BLaER1 treated with 17β-estradiol and CSF1 and Interleukin-3, amounts not matched to agents 10 nM and 100 nM (cell line): ENCODE data around the gene SLC17A6.

Source experiments
- H3K27ac ChIP-seq, 11 experiments: shearing (Covaris generic); formaldehyde crosslinking; 2 replicates each; pipeline ENCODE4 v1.8.1; 2022
- H3K27me3 ChIP-seq, 11 experiments: shearing (Covaris generic); formaldehyde crosslinking; 2 replicates each; pipeline ENCODE4 v1.8.1; 2022
- H3K36me3 ChIP-seq, 11 experiments: shearing (Covaris generic); formaldehyde crosslinking; 2 replicates each; pipeline ENCODE4 v1.8.1; 2022
- H3K4me1 ChIP-seq, 10 experiments: shearing (Covaris generic); formaldehyde crosslinking; 2 replicates each; pipeline ENCODE4 v1.8.1; 2022
- H3K4me2 ChIP-seq, 11 experiments: shearing (Covaris generic); formaldehyde crosslinking; 2 replicates each; pipeline ENCODE4 v1.8.1; 2022
- H3K4me3 ChIP-seq, 10 experiments: shearing (Covaris generic); formaldehyde crosslinking; 2 replicates each; pipeline ENCODE4 v1.8.1; 2022
- H3K9ac ChIP-seq, 11 experiments: shearing (Covaris generic); formaldehyde crosslinking; 2 replicates each; pipeline ENCODE4 v1.8.1; 2022
- H3K9me3 ChIP-seq, 11 experiments: shearing (Covaris generic); formaldehyde crosslinking; replicated peaks in 1 of 11; 2 replicates each; pipeline ENCODE4 v1.8.1; 2022
- H4K20me1 ChIP-seq, 11 experiments: shearing (Covaris generic); formaldehyde crosslinking; 2 replicates each; pipeline ENCODE4 v1.8.1; 2022
- Cebpa-rat ChIP-seq, 11 experiments: shearing (Covaris generic); IDR thresholded peaks; 2 replicates each; pipeline ENCODE4 v1.8.1; 2022

SLC17A6 gene

GRCh38 chr11:22340701-22341587, 2.8 kb downstream of the SLC17A6 start:
- H3K9ac ChIP-seq = no peak overlapping the region
- H3K4me1 ChIP-seq = no peaks in the 10 kb centered on the region
- H3K36me3 ChIP-seq = no peaks in the 10 kb centered on the region
- H4K20me1 ChIP-seq = peaks cover 0 to 7% (median 0%) of the 10 kb centered on the region in 11 experiments; a peak in 4 of 22 replicates
- H3K9me3 ChIP-seq = peaks cover 9 to 31% (median 18%) of the 10 kb centered on the region in 11 experiments; a peak in 20 of 22 replicates
- no peak for TF ChIP-seq Cebpa-rat (IDR thresholded peaks at IDR 0.05)
- H3K4me3 ChIP-seq = no peak overlapping the region
- H3K27ac ChIP-seq = no peak overlapping the region
- no peak overlapping the region for H3K4me2 ChIP-seq
- H3K27me3 ChIP-seq = peaks cover 17 to 65% (median 57%) of the 10 kb centered on the region in 11 experiments

GRCh38 chr11:22341588-22341931, 3.4 kb downstream of the SLC17A6 start:
- peaks cover 9 to 31% (median 18%) of the 10 kb centered on the region in 11 experiments; a peak in 20 of 22 replicates for H3K9me3 ChIP-seq
- no peak overlapping the region for H3K9ac ChIP-seq
- peaks cover 0 to 7% (median 0%) of the 10 kb centered on the region in 11 experiments; a peak in 4 of 22 replicates for H4K20me1 ChIP-seq
- no peak overlapping the region for H3K4me2 ChIP-seq
- H3K36me3 ChIP-seq = no peaks in the 10 kb centered on the region
- H3K4me1 ChIP-seq = no peaks in the 10 kb centered on the region
- TF ChIP-seq Cebpa-rat (IDR thresholded peaks at IDR 0.05) = no peak
- peaks cover 17 to 65% (median 57%) of the 10 kb centered on the region in 11 experiments for H3K27me3 ChIP-seq
- H3K4me3 ChIP-seq = no peak overlapping the region
- H3K27ac ChIP-seq = no peak overlapping the region

GRCh38 chr11:22342211-22343031, 4.2 kb downstream of the SLC17A6 start:
- Histone ChIP-seq H3K4me3 (no peak overlapping the region), H3K4me1 (no peaks in the 10 kb centered on the region), H3K27ac (no peak overlapping the region), H3K9ac (no peak overlapping the region), H3K27me3 (peaks cover 17 to 64% (median 56%) of the 10 kb centered on the region in 11 experiments), H3K36me3 (no peaks in the 10 kb centered on the region), H3K4me2 (no peak overlapping the region), H3K9me3 (peaks cover 9 to 31% (median 18%) of the 10 kb centered on the region in 11 experiments; a peak in 20 of 22 replicates), H4K20me1 (peaks cover 0 to 7% (median 0%) of the 10 kb centered on the region in 11 experiments; a peak in 4 of 22 replicates)
- TF ChIP-seq Cebpa-rat (IDR thresholded peaks at IDR 0.05) = no peak

- no peak overlapping the region for H3K9ac ChIP-seq
- TF ChIP-seq Cebpa-rat (IDR thresholded peaks at IDR 0.05) = no peak
- H3K9me3 ChIP-seq = peaks cover 9 to 31% (median 18%) of the 10 kb centered on the region in 11 experiments; a peak in 20 of 22 replicates
- H3K27ac ChIP-seq = no peak overlapping the region
- H3K4me2 ChIP-seq = no peak overlapping the region
- no peaks in the 10 kb centered on the region for H3K36me3 ChIP-seq
- H4K20me1 ChIP-seq = peaks cover 0 to 5% (median 0%) of the 10 kb centered on the region in 11 experiments; a peak in 4 of 22 replicates
- H3K4me3 ChIP-seq = no peak overlapping the region
- peaks cover 12 to 59% (median 51%) of the 10 kb centered on the region in 11 experiments for H3K27me3 ChIP-seq
- no peaks in the 10 kb centered on the region for H3K4me1 ChIP-seq
Observed at GRCh38 chr11:22343032-22343324, 4.8 kb downstream of the SLC17A6 start.

DNA sequence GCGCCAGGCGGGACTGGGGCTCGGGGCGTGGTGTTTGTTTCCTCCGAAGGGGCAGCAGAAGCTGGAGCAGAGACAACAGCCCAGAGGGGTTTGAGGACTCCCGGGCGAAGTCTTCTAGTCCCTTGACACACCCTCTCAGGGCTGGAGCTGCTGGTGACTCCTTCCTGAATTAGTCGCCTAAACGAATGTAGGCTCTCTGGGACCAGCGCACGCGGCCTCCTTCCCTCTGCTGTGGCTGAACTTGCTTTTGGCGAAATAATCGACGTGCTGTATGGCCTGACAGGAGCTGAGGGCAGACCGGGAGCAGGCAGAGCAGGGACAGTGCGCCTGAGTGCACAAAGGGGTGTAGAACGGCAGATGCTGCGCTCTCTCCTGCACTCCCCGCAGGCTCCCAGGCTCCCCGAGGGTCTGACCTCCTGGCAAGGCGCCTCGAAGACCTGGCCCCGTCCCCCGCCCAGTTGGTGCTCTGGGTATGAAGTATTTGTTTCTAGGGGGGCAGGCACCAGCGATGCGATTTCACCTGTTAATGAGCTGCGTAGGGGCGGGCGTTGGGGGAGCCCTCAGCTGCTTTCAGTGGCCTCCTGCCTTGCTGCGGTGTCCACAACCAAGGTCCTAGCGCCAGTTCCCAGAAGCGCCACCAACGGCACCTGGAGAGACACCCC, 5.3 kb downstream of the SLC17A6 start:
- Histone ChIP-seq H3K27ac (no peak overlapping the region), H3K9me3 (peaks cover 9 to 31% (median 18%) of the 10 kb centered on the region in 11 experiments; a peak in 20 of 22 replicates), H3K4me1 (no peaks in the 10 kb centered on the region), H3K36me3 (no peaks in the 10 kb centered on the region), H3K4me3 (no peak overlapping the region), H4K20me1 (no peaks in the 10 kb centered on the region; a peak in 3 of 22 replicates), H3K4me2 (no peak overlapping the region), H3K27me3 (peaks cover 7 to 53% (median 45%) of the 10 kb centered on the region in 11 experiments), H3K9ac (no peak overlapping the region)
- TF ChIP-seq Cebpa-rat (IDR thresholded peaks at IDR 0.05) = no peak

- no peak overlapping the region for H3K4me2 ChIP-seq
- H3K27me3 ChIP-seq = peaks cover 5 to 51% (median 44%) of the 10 kb centered on the region in 11 experiments; a peak in 21 of 22 replicates
- no peak for TF ChIP-seq Cebpa-rat (IDR thresholded peaks at IDR 0.05)
- H3K4me3 ChIP-seq = no peak overlapping the region
- H4K20me1 ChIP-seq = no peaks in the 10 kb centered on the region; a peak in 2 of 22 replicates
- no peak overlapping the region for H3K27ac ChIP-seq
- no peak overlapping the region for H3K9ac ChIP-seq
- H3K9me3 ChIP-seq = peaks cover 9 to 31% (median 18%) of the 10 kb centered on the region in 11 experiments; a peak in 20 of 22 replicates
- no peaks in the 10 kb centered on the region for H3K36me3 ChIP-seq
- no peaks in the 10 kb centered on the region for H3K4me1 ChIP-seq
Observed at GRCh38 chr11:22344081-22344480, 5.9 kb downstream of the SLC17A6 start.

DNA sequence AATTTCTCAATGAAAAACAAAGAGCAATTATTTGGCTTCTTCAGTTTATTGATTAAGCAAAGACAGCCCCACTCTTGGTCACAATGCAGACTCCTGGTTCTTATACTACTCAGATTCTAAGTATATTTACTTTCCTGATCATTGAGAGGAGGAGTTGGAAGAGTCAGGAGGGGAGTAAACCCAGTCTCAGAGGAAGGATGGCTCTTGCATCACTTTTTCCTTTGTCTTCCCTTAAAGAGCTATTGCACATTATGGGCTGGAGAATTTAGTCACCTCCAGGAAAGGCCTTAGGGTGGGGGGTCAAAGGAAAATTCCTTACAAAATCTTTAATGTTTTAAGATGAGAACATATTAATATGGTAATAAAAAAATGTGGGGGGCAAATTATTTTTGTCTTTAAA, 8.1 kb downstream of the SLC17A6 start:
- Histone ChIP-seq H3K36me3 (no peaks in the 10 kb centered on the region), H3K4me2 (no peak overlapping the region), H3K27ac (no peak overlapping the region), H3K4me1 (no peaks in the 10 kb centered on the region), H3K27me3 (peaks cover 5 to 33% (median 30%) of the 10 kb centered on the region in 11 experiments; a peak in 21 of 22 replicates), H3K9me3 (peaks cover 3 to 23% (median 9%) of the 10 kb centered on the region in 11 experiments; a peak in 20 of 22 replicates), H4K20me1 (no peaks in the 10 kb centered on the region; a peak in 1 of 22 replicates), H3K9ac (no peak overlapping the region), H3K4me3 (no peak overlapping the region)
- no peak for TF ChIP-seq Cebpa-rat (IDR thresholded peaks at IDR 0.05)

DNA sequence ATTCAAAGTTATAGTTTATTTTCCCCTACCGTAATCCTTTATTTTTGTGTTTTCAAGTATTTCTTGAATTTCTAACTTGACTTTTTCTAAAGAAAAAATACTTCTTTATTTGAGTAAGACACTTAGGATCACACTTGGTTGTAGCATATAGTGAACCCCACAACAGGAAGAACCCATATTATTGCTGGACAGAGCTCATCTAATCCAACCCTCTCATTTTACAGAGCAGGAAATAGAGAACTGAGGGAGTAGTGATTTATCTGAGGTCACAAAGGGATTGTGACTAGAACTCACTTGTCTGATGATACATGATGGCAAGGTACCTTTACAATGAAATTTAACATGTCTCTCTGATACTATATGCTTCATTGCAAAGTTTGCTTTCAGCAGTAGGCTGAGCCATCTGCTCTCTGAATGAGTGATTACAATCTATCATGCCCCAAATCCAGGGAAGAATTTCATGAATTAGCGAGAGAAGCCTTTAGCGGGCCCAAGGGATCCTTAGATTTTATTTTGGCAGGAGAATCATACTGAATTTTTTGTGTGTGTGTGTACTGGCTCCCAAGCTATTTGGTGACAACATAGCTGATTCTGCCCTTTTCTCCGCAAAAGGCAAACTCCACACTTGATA, 9.8 kb downstream of the SLC17A6 start:
- no peak overlapping the region for H3K4me3 ChIP-seq
- H3K36me3 ChIP-seq = no peaks in the 10 kb centered on the region
- H3K4me2 ChIP-seq = no peak overlapping the region
- H4K20me1 ChIP-seq = no peaks in the 10 kb centered on the region; a peak in 1 of 22 replicates
- no peaks in the 10 kb centered on the region for H3K4me1 ChIP-seq
- no peak overlapping the region for H3K27ac ChIP-seq
- peaks cover 0 to 9% (median 0%) of the 10 kb centered on the region in 11 experiments; a peak in 5 of 22 replicates for H3K9me3 ChIP-seq
- no peak for TF ChIP-seq Cebpa-rat (IDR thresholded peaks at IDR 0.05)
- H3K9ac ChIP-seq = no peak overlapping the region
- peaks cover 5 to 16% (median 15%) of the 10 kb centered on the region in 11 experiments; a peak in 21 of 22 replicates for H3K27me3 ChIP-seq
